ENCODE results near the gene KCTD7. TPM values are rescaled to one million over a fixed set of nuclear protein-coding genes. Genes with fewer than 3 reads are reported as not detected.

KCTD7 gene
- total and polyA plus RNA-seq, 2 of the 4 experiments (the other 2 are of a cell fraction), result 6.1 to 12.8 TPM

DNA sequence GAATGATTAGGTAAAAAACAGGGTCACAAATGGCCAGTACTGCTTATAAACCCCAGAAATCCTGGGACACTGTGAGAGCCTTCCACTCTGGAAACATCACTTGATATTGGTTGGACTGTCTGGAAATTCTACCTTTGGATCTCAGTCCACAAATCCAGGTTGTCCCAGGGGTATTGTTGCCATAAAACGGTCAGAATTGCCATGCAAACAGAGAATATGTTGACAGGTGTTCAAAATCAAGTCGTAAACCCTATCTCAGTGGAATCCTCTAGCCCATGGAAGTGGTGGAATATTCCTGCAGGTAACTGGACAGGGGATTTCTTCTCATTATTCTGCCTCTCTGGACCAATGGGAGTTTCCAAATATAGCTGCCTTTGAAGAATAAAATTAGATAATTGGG is 31.2 kb upstream of the KCTD7 start:
- no peak overlapping the region for H3K27ac ChIP-seq (ENCODE audit: insufficient read depth, low read length)
- in situ Hi-C loops (cut with MboI; ENCODE audit: low sequenced_read_pairs), result no loop called here
- ATAC-seq (ENCODE audit: low read depth), result no peak

More for the DNA sequence above, 31.2 kb upstream of the KCTD7 start:
- H3K14ac ChIP-seq (replicated peaks; ENCODE audit: low read depth, low read length), result no peak overlapping the region
- H2AK5ac ChIP-seq (ENCODE audit: low read depth, low read length), result no peak overlapping the region
- no peak overlapping the region for H3K9ac ChIP-seq (ENCODE audit: low read depth, low read length)
- no peak overlapping the region for H2BK5ac ChIP-seq (ENCODE audit: low read depth, low read length, poor library complexity, severe bottlenecking)
- no peak overlapping the region for H2BK20ac ChIP-seq (ENCODE audit: low read depth, low read length)
- no peak overlapping the region for H4K8ac ChIP-seq (ENCODE audit: low read depth in 2 of 2, low read length in 2 of 2)
- no peak overlapping the region for H3K4me3 ChIP-seq (ENCODE audit: insufficient read depth, low read depth, low read length)
- no peak overlapping the region for H3K23ac ChIP-seq (ENCODE audit: low read depth, low read length)
- H3K9me3 ChIP-seq (ENCODE audit: control insufficient read depth, insufficient read depth, low read length), result no peaks in the 10 kb centered on the region
- H2BK120ac ChIP-seq (ENCODE audit: low read depth, low read length), result no peak overlapping the region
- intact Hi-C loops (cut with micrococcal nuclease), result no loop called here
- CTCF ChIA-PET, result no interaction called here
- no peak overlapping the region for H3K4me2 ChIP-seq (ENCODE audit: low read depth, low read length)
- H3K79me1 ChIP-seq (ENCODE audit: low read depth in 1 of 2, low read length in 2 of 2), result peaks cover 0 to 10% of the 10 kb centered on the region in 2 experiments; a peak in 3 of 4 replicates
- H2AFZ ChIP-seq (replicated peaks; ENCODE audit: low read length, poor library complexity), result no peak overlapping the region
- no peak overlapping the region for H3K18ac ChIP-seq (ENCODE audit: low read depth, low read length)
- no peak overlapping the region for H4K91ac ChIP-seq (ENCODE audit: insufficient read depth, low read depth, low read length)
- POLR2A ChIA-PET (ENCODE audit: unreplicated experiment), result no interaction called here
- dilution Hi-C loops (cut with HindIII; ENCODE audit: low sequenced_read_pairs, unreplicated experiment), result no loop called here
- no peak overlapping the region for H2BK15ac ChIP-seq (ENCODE audit: low read depth, low read length)
- DNase-seq, result no peak
- no peak overlapping the region for H3K56ac ChIP-seq (ENCODE audit: extremely low read depth, insufficient read depth, low read length)
- no peak overlapping the region for H4K5ac ChIP-seq (ENCODE audit: low read depth, low read length)
- no peaks in the 10 kb centered on the region for H3K27me3 ChIP-seq (ENCODE audit: control insufficient read depth, insufficient read depth, low read length)
- H3K9me1 ChIP-seq (ENCODE audit: insufficient read depth, low read length), result peaks cover 6% of the 10 kb centered on the region
- H3K36me3 ChIP-seq (ENCODE audit: control insufficient read depth, insufficient read depth, low read length), result no peaks in the 10 kb centered on the region
- H4K20me1 ChIP-seq (ENCODE audit: insufficient read depth, low read length), result no peaks in the 10 kb centered on the region
- BruUV-seq (replicated peaks), result no TSS peak
- no peaks in the 10 kb centered on the region for H3K4me1 ChIP-seq (ENCODE audit: control insufficient read depth, insufficient read depth, low read length)
- H3K4ac ChIP-seq (ENCODE audit: low read depth, low read length), result no peak overlapping the region
- TF ChIP-seq RFX5 (IDR thresholded peaks at IDR 0.05; ENCODE audit: low read depth, low read length), result no peak
- no peak for TF ChIP-seq BHLHE40 (IDR thresholded peaks at IDR 0.05; ENCODE audit: low read depth, low read length)
- no peak for TF ChIP-seq SMC3 (IDR thresholded peaks at IDR 0.05; ENCODE audit: low read depth, low read length)
- no peak for TF ChIP-seq CHD1 (IDR thresholded peaks at IDR 0.05; ENCODE audit: low read depth, low read length)
- no peak for TF ChIP-seq MXI1 (IDR thresholded peaks at IDR 0.05; ENCODE audit: borderline replicate concordance, low read depth, low read length)
- TF ChIP-seq, protein P1, sequence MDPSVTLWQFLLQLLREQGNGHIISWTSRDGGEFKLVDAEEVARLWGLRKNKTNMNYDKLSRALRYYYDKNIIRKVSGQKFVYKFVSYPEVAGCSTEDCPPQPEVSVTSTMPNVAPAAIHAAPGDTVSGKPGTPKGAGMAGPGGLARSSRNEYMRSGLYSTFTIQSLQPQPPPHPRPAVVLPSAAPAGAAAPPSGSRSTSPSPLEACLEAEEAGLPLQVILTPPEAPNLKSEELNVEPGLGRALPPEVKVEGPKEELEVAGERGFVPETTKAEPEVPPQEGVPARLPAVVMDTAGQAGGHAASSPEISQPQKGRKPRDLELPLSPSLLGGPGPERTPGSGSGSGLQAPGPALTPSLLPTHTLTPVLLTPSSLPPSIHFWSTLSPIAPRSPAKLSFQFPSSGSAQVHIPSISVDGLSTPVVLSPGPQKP (IDR thresholded peaks at IDR 0.05; ENCODE audit: borderline replicate concordance, low read depth, low read length), result no peak
- no peak for TF ChIP-seq MAZ (IDR thresholded peaks at IDR 0.05; ENCODE audit: borderline replicate concordance, low read depth, low read length)
- TF ChIP-seq CTCF (conservative IDR thresholded peaks at IDR 0.05; ENCODE audit: low read depth, low read length), result no peak
- TF ChIP-seq FOS (IDR thresholded peaks at IDR 0.05; ENCODE audit: low read depth, low read length), result no peak
- TF ChIP-seq RAD21 (IDR thresholded peaks at IDR 0.05; ENCODE audit: low read length), result no peak
- no peak for TF ChIP-seq MAFK (IDR thresholded peaks at IDR 0.05; ENCODE audit: low read depth, low read length)
- no peak for TF ChIP-seq POLR2A (IDR thresholded peaks at IDR 0.05; ENCODE audit: low read depth, low read length)
- TF ChIP-seq CEBPB (IDR thresholded peaks at IDR 0.05; ENCODE audit: low read depth, low read length), result no peak
- H2AK9ac ChIP-seq (replicated peaks; ENCODE audit: low read depth, low read length, poor library complexity), result no peak overlapping the region
- no CpG with 5 or more reads among the region's 2 CpGs for WGBS, 2 experiments (ENCODE audit: extremely low coverage in 2 of 2, insufficient read length in 1 of 2)

Measured in IMR-90 (cell line).